ENCODE data around the gene RBM18.

DNA sequence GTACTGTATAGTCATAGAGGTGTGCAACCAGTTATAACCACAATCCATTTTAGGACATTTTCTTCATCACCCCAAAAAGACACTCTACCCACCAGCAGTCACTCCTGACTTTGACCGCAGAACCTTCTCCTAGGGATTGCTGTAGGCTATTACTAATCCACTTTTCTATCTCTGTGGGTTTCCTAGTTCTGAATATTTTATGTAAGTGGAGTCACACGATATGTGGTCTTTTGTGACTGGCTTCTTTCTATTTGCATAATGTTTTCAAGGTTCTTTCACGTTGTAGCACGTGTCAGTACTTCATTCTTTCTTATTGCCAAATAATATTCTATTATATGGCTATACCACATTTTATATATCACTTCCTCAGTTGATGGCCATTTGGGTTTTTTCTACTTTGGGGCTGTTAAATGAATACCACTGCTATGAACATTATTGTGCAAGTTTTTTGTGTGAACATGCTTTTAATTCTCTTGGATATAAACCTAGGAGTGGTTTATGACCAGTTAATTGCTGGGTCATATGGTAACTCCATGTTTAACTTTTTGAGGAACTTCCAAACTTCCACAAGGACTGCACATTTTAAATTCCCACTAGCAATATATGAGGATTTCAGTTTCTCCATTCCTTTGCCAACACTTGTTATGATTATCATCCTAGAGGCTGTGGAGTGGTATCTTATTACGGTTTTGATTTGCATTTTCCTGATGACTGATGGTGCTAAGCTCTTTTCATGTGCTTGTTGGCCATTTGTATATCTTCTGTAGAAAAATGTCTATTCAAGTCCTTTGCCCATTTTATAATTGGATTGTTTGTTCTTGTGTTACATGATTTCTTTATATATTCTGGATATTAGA is 37.8 kb upstream of the RBM18 start:
- TF ChIP-seq, protein P1, sequence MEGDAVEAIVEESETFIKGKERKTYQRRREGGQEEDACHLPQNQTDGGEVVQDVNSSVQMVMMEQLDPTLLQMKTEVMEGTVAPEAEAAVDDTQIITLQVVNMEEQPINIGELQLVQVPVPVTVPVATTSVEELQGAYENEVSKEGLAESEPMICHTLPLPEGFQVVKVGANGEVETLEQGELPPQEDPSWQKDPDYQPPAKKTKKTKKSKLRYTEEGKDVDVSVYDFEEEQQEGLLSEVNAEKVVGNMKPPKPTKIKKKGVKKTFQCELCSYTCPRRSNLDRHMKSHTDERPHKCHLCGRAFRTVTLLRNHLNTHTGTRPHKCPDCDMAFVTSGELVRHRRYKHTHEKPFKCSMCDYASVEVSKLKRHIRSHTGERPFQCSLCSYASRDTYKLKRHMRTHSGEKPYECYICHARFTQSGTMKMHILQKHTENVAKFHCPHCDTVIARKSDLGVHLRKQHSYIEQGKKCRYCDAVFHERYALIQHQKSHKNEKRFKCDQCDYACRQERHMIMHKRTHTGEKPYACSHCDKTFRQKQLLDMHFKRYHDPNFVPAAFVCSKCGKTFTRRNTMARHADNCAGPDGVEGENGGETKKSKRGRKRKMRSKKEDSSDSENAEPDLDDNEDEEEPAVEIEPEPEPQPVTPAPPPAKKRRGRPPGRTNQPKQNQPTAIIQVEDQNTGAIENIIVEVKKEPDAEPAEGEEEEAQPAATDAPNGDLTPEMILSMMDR (IDR thresholded peaks at IDR 0.05), result no peak
- TF ChIP-seq POLR2A (IDR thresholded peaks at IDR 0.05; ENCODE audit: low read depth) (no peak), POLR2AphosphoS5 (IDR thresholded peaks at IDR 0.05) (no peak)

Data from esophagus muscularis mucosa (tissue), 3 donors.